IMR-90 (cell line): ENCODE data around the gene RAB29. TPM values are rescaled to one million over a fixed set of nuclear protein-coding genes. Genes with fewer than 3 reads are reported as not detected.

ENCODE experiments used
- ATAC-seq: fragments of 200-7000 bp; cut with Tn5 transposase; 2 replicates; pipeline ENCODE4 v1.9.1; 2020; ENCODE audit warnings: low read depth, mild to moderate bottlenecking, moderate library complexity
- BruUV-seq: library from RNA; stranded (reverse); fragments of 400-500 nt; replicated peaks from 2 replicates; lab custom pipeline; 2021; lab: Mats Ljungman, UMichigan
- CTCF ChIA-PET: fragments of 300-600 bp; formaldehyde crosslinking; extraction: SDS; loops from one replicate; lab custom pipeline; 2021; ENCODE audit warnings: antibody characterized with exemption; lab: Yijun Ruan, JAX
- POLR2A ChIA-PET: fragments of 300-600 bp; sonication (Branson Sonifier 250); formaldehyde crosslinking; loops from one replicate; lab custom pipeline; 2022; ENCODE audit warnings: antibody characterized with exemption; ENCODE audit not compliant: unreplicated experiment; lab: Charles Lee
- DNase-seq: peaks from one replicate; pipeline ENCODE4 v3.0.0; 2013
- H2AFZ ChIP-seq: replicated peaks from 2 replicates; pipeline ENCODE3; 2013; ENCODE audit warnings: low read length, mild to moderate bottlenecking; ENCODE audit not compliant: poor library complexity
- H2AK5ac ChIP-seq: 2 replicates; pipeline ENCODE4 v1.6.1; 2013; ENCODE audit warnings: low read depth, low read length, inconsistent platforms
- H2AK9ac ChIP-seq: replicated peaks from 2 replicates; pipeline ENCODE3; 2013; ENCODE audit warnings: mild to moderate bottlenecking, low read depth, low read length, moderate library complexity; ENCODE audit not compliant: poor library complexity
- H2BK120ac ChIP-seq: 2 replicates; pipeline ENCODE4 v1.6.1; 2013; ENCODE audit warnings: low read depth, low read length, inconsistent platforms
- H2BK15ac ChIP-seq: 3 replicates; pipeline ENCODE4 v1.6.1; 2013; ENCODE audit warnings: low read depth, low read length, inconsistent platforms
- H2BK20ac ChIP-seq: 2 replicates; pipeline ENCODE4 v1.6.1; 2013; ENCODE audit warnings: low read depth, mild to moderate bottlenecking, inconsistent platforms, low read length, moderate library complexity
- H2BK5ac ChIP-seq: 2 replicates; pipeline ENCODE4 v1.6.1; 2013; ENCODE audit warnings: mild to moderate bottlenecking, low read depth, low read length, inconsistent platforms; ENCODE audit not compliant: poor library complexity, severe bottlenecking
- H3K14ac ChIP-seq: replicated peaks from 2 replicates; pipeline ENCODE4 v1.6.1; 2013; ENCODE audit warnings: low read depth, low read length, inconsistent platforms
- H3K18ac ChIP-seq: 2 replicates; pipeline ENCODE4 v1.6.1; 2013; ENCODE audit warnings: low read depth, low read length, control low read depth
- H3K23ac ChIP-seq: 2 replicates; pipeline ENCODE4 v1.6.1; 2013; ENCODE audit warnings: low read depth, low read length, inconsistent platforms
- H3K27ac ChIP-seq: 2 replicates; pipeline ENCODE4 v1.5.1; 2013; ENCODE audit warnings: mild to moderate bottlenecking, control low read depth, low read length; ENCODE audit not compliant: insufficient read depth
- H3K27me3 ChIP-seq: 2 replicates; pipeline ENCODE4 v1.6.1; 2013; ENCODE audit warnings: low read length; ENCODE audit not compliant: control insufficient read depth, insufficient read depth
- H3K36me3 ChIP-seq: 2 replicates; pipeline ENCODE4 v1.6.1; 2013; ENCODE audit warnings: low read length, mixed read lengths; ENCODE audit not compliant: control insufficient read depth, insufficient read depth
- H3K4ac ChIP-seq: 2 replicates; pipeline ENCODE4 v1.6.1; 2013; ENCODE audit warnings: low read depth, low read length, inconsistent platforms
- H3K4me1 ChIP-seq: 2 replicates; pipeline ENCODE4 v1.6.1; 2013; ENCODE audit warnings: low read length, mixed read lengths; ENCODE audit not compliant: control insufficient read depth, insufficient read depth
- H3K4me2 ChIP-seq: 2 replicates; pipeline ENCODE4 v1.6.1; 2013; ENCODE audit warnings: low read depth, mild to moderate bottlenecking, control low read depth, low read length, moderate library complexity
- H3K4me3 ChIP-seq: 2 replicates; pipeline ENCODE4 v1.5.1; 2013; ENCODE audit warnings: low read depth, mild to moderate bottlenecking, control low read depth, low read length, moderate library complexity; ENCODE audit not compliant: insufficient read depth
- H3K56ac ChIP-seq: 2 replicates; pipeline ENCODE4 v1.6.1; 2013; ENCODE audit warnings: low read length, inconsistent platforms; ENCODE audit not compliant: insufficient read depth; ENCODE audit errors: extremely low read depth
- H3K79me1 ChIP-seq, 2 experiments: 2 replicates each; pipeline ENCODE4 v1.6.1; 2013; ENCODE audit warnings: low read length in 2 of 2, inconsistent platforms in 1 of 2, low read depth in 1 of 2
- H3K9ac ChIP-seq: 2 replicates; pipeline ENCODE4 v1.6.1; 2013; ENCODE audit warnings: low read depth, low read length, control low read depth
- H3K9me1 ChIP-seq: 2 replicates; pipeline ENCODE4 v1.6.1; 2013; ENCODE audit warnings: low read length, inconsistent platforms; ENCODE audit not compliant: insufficient read depth
- H3K9me3 ChIP-seq: 2 replicates; pipeline ENCODE4 v1.6.1; 2013; ENCODE audit warnings: low read length; ENCODE audit not compliant: control insufficient read depth, insufficient read depth
- H4K20me1 ChIP-seq: 2 replicates; pipeline ENCODE4 v1.6.1; 2013; ENCODE audit warnings: low read length, inconsistent platforms; ENCODE audit not compliant: insufficient read depth
- H4K5ac ChIP-seq: 2 replicates; pipeline ENCODE4 v1.6.1; 2013; ENCODE audit warnings: mild to moderate bottlenecking, low read depth, low read length, control low read depth
- H4K8ac ChIP-seq, 2 experiments: 2 replicates each; pipeline ENCODE4 v1.6.1; 2013; ENCODE audit warnings: low read depth in 2 of 2, low read length in 2 of 2, control low read depth in 1 of 2, inconsistent platforms in 1 of 2
- H4K91ac ChIP-seq: 2 replicates; pipeline ENCODE4 v1.6.1; 2013; ENCODE audit warnings: low read depth, low read length, inconsistent platforms; ENCODE audit not compliant: insufficient read depth
- BHLHE40 ChIP-seq: fragments of 150-350 bp; IDR thresholded peaks from 2 replicates; pipeline ENCODE4 v1.6.1; 2016; ENCODE audit warnings: mild to moderate bottlenecking, low read depth, low read length
- CEBPB ChIP-seq: IDR thresholded peaks from 2 replicates; pipeline ENCODE4 v1.6.1; 2012; ENCODE audit warnings: low read depth, low read length, improper control_type of control experiment
- POLR2A ChIP-seq: IDR thresholded peaks from 2 replicates; pipeline ENCODE4 v1.6.1; 2012; ENCODE audit warnings: mild to moderate bottlenecking, low read depth, low read length
- RAD21 ChIP-seq: IDR thresholded peaks from 2 replicates; pipeline ENCODE4 v1.6.1; 2012; ENCODE audit warnings: low read length, improper control_type of control experiment
- WGBS, 2 experiments: methylation state at CpG; one replicate each; pipeline versions ENCODE4 v1.1.5 to v1.1.7; 2013; ENCODE audit warnings: missing lambda C conversion rate in 2 of 2; ENCODE audit not compliant: insufficient read length in 1 of 2; ENCODE audit errors: extremely low coverage in 2 of 2; 5-methylcytosine and 5-hydroxymethylcytosine counted together
- dilution Hi-C: fragments of 300-500 bp; cut with HindIII; formaldehyde crosslinking; loops from one replicate; pipeline ENCODE4 v1.14.3; 2018; ENCODE audit warnings: low sequenced_read_pairs; ENCODE audit not compliant: unreplicated experiment
- in situ Hi-C: fragments of 300-500 bp; cut with MboI; formaldehyde crosslinking; loops from 3 replicates; pipeline ENCODE4 v1.14.3; 2019; ENCODE audit warnings: low sequenced_read_pairs, inconsistent platforms, mixed read lengths
- intact Hi-C: fragments of 100-400 bp; cut with micrococcal nuclease; formaldehyde crosslinking; loops from 2 replicates; pipeline ENCODE4 v1.10.0; 2022
- polyA plus RNA-seq, 3 experiments: library from polyadenylated mRNA; depleted of rRNA; stranded (reverse); fragments of >200 nt; gene quantifications; 2 replicates each; pipeline ENCODE4 v1.2.3, GENCODE V29; 2012; ENCODE audit warnings: low replicate concordance in 1 of 3
- total RNA-seq: library from RNA; depleted of rRNA; stranded (reverse); fragments of >200 nt; gene quantifications from 2 replicates; pipeline ENCODE4 v1.2.3, GENCODE V29; 2012
- TF ChIP-seq, protein P1 (sequence below): conservative IDR thresholded peaks from 2 replicates; pipeline ENCODE4 v1.5.1; 2012; ENCODE audit warnings: mild to moderate bottlenecking, low read depth, low read length, improper control_type of control experiment

The RAB29 gene
- total and polyA plus RNA-seq, 2 of the 4 experiments (the other 2 are of a cell fraction): 5.7 to 7.3 TPM

GRCh38 chr1:205748403-205749233, 26.7 kb downstream of the RAB29 start:
- H3K4me3 ChIP-seq: peak overlapping the region; percentile 67
- H4K5ac ChIP-seq: peak overlapping the region; percentile 11; the same call in 1 of the 2 replicates
- in situ Hi-C loops (no loop called here), intact Hi-C loops (loop anchor here (2.0 kb wide), 1 partner anchor 64 kb away; the partner anchor contains the start of gene SLC41A1), dilution Hi-C loops (no loop called here)
- ATAC-seq: peak; percentile 27
- peak overlapping the region; percentile 90 for H3K4ac ChIP-seq
- H4K8ac ChIP-seq: peak overlapping the region in 1 of 2 experiments; percentile 82; a peak in 2 of 4 replicates
- peak overlapping the region; percentile 28; the same call in 1 of the 2 replicates for H2BK120ac ChIP-seq
- peak overlapping the region; percentile 45; the same call in 2 of the 3 replicates for H2BK15ac ChIP-seq
- H3K23ac ChIP-seq: peak overlapping the region; percentile 96
- H3K9me1 ChIP-seq: peaks cover 6% of the 10 kb centered on the region
- H3K27me3 ChIP-seq: no peaks in the 10 kb centered on the region
- H3K27ac ChIP-seq: peak overlapping the region; percentile 78
- 0 out of 2 replicates have a peak, but pooled peaks cover 1% of the 10 kb centered on the region for H3K36me3 ChIP-seq
- BruUV-seq: TSS peak; percentile 22
- TF ChIP-seq BHLHE40 (peak; percentile 41; the same call in 1 of the 2 replicates), CEBPB (peak; percentile 61; the same call in 1 of the 2 replicates), POLR2A (peak; percentile 54; the same call in 1 of the 2 replicates), RAD21 (no peak)
- TF ChIP-seq, protein P1, sequence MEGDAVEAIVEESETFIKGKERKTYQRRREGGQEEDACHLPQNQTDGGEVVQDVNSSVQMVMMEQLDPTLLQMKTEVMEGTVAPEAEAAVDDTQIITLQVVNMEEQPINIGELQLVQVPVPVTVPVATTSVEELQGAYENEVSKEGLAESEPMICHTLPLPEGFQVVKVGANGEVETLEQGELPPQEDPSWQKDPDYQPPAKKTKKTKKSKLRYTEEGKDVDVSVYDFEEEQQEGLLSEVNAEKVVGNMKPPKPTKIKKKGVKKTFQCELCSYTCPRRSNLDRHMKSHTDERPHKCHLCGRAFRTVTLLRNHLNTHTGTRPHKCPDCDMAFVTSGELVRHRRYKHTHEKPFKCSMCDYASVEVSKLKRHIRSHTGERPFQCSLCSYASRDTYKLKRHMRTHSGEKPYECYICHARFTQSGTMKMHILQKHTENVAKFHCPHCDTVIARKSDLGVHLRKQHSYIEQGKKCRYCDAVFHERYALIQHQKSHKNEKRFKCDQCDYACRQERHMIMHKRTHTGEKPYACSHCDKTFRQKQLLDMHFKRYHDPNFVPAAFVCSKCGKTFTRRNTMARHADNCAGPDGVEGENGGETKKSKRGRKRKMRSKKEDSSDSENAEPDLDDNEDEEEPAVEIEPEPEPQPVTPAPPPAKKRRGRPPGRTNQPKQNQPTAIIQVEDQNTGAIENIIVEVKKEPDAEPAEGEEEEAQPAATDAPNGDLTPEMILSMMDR: no peak
- 0% methylated on average over 6 of the region's 25 CpGs; no CpG with 5 or more reads in 1 of the 2 experiments for WGBS, 2 experiments
- ChIA-PET POLR2A (interaction anchor here (0.9 kb wide), 1 partner anchor 9 kb away, joined by 5 read pairs; no protein-coding TSS in a partner anchor), CTCF (interaction anchor here (0.8 to 1.2 kb wide), 3 partner anchors 9 to 38 kb away, joined by 3 to 4 read pairs (median 4); no protein-coding TSS in a partner anchor)
- peaks cover 0 to 22% of the 10 kb centered on the region in 2 experiments; a peak in 2 of 4 replicates for H3K79me1 ChIP-seq
- peaks cover 52% of the 10 kb centered on the region for H4K20me1 ChIP-seq
- H2AK9ac ChIP-seq: peak overlapping the region; percentile 95
- no peaks in the 10 kb centered on the region for H3K9me3 ChIP-seq
- H2AK5ac ChIP-seq: peak overlapping the region; percentile 61; the same call in 1 of the 2 replicates
- peak overlapping the region; percentile 99 for H2AFZ ChIP-seq
- H2BK20ac ChIP-seq: peak overlapping the region; percentile 41; the same call in 1 of the 2 replicates
- H3K14ac ChIP-seq: peak overlapping the region; percentile 89
- H2BK5ac ChIP-seq: peak overlapping the region; percentile 75
- H3K18ac ChIP-seq: peak overlapping the region; percentile 33
- peak; percentile 79 for DNase-seq
- H3K56ac ChIP-seq: peak overlapping the region; percentile 91
- peak overlapping the region; percentile 83 for H4K91ac ChIP-seq
- H3K9ac ChIP-seq: peak overlapping the region; percentile 83
- H3K4me2 ChIP-seq: peak overlapping the region; percentile 90
- no peaks in the 10 kb centered on the region; the same call in 1 of the 2 replicates for H3K4me1 ChIP-seq
